Measurements from ENCODE around the gene MAP3K7.

The MAP3K7 gene

GRCh38 chr6:90483116-90483839 is 103.6 kb downstream of the MAP3K7 start:
- DNase-seq = no peak

- no peak for DNase-seq
Measured at GRCh38 chr6:90480666-90481065, 106.2 kb downstream of the MAP3K7 start.

DNA sequence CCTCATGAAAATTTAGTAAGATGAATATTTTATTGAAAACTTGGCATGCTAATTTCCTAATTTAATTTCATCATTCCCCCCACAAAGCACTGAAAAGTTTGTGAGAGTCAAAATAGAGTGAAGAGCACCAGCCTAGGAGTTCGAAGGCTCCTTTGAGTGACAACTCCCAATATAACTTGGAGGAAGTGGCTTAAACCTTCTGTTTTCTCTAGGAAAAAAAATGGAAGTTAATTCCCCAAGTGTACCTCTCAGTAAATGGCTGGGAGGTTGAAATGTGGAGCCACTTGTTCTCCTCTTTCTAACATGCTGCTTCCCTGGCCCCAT is 107.3 kb downstream of the MAP3K7 start:
- no peak for DNase-seq

GRCh38 chr6:90478789-90479602 is 107.9 kb downstream of the MAP3K7 start:
- DNase-seq = peak; percentile 87

DNA sequence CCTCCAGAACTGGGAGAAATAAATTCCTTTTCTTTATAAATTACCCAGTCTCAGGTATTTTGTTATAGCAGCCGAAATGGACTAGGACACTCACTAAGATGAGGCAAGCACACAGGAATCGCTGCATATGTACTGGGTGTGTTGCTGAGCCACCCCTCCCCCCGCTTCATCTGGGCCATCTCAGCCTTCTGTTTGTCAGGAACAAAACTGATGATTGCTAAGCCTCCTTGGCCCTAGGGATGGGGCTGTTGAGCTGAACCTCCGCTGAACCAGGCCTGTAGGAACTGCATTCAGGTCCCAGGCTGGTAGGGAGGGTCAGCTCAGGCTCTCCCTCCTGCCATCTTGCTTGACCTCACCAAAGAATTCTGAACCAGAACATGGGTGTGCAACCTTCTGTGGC is 108.6 kb downstream of the MAP3K7 start:
- DNase-seq = peak; percentile 16

DNA sequence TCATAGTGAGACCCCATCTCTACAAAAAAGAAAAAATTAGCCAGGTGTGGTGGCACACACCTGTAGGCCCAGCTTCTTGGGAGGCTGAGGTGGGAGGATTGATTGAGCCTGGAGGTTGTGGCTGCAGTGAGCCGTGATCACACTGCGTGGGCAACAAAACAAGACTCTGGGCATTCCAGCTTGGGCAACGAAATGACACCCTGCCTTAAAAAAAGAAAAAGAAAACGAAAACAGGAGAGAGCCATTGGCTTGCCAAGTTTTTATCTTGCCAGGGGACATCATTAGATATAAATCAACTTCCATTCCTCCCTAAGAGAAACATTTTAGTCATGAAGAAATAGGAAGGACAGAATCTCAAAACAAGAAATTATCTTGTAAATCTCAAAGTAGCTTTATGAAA is 109.5 kb downstream of the MAP3K7 start:
- no peak for DNase-seq

DNA sequence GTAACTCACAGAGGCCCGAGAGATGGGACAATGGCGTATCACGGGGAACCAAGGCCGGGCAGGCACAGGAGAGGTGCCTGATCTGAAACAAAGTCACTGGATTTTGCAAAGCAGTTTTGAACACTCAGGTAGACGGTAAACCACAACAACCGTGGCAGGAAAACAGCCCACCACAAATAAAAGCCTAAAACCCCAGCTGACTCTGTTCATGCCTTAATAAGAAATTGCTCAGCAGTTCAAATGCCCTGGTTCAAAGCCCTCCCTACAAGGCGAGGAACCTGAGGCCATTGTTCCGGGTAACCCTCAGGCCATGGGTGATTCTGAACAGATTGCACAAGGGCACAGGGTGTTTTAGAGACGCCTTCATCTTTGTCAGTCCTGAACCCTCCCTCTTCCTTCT is 114.2 kb downstream of the MAP3K7 start:
- no peak for DNase-seq

- no peak for DNase-seq
Measured at GRCh38 chr6:90471263-90471662, 115.6 kb downstream of the MAP3K7 start.

DNA sequence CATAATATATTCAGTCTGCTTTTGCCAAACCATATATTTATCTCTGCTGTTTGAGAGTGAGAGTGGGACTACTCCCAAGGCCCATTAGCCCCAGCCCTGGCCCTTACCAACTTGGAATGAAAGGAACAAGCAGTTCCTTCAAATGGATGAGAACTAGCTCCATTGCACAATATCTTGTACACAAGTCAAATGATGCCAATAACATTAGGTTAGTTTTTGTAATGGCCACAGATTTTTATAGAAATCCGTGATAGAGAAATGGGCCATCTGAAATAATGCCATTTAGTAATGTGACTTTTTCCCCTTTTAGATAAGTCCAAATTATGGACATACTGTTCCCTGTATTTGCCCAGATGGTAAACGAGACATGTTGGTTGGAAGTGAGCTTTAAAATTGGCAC is 117.0 kb downstream of the MAP3K7 start:
- no peak for DNase-seq

- no peak for DNase-seq
Measured at GRCh38 chr6:90468859-90469258, 118.0 kb downstream of the MAP3K7 start.

- no peak for DNase-seq
Measured at GRCh38 chr6:90468080-90468479, 118.8 kb downstream of the MAP3K7 start.

- DNase-seq = no peak
Measured at GRCh38 chr6:90467546-90467945, 119.3 kb downstream of the MAP3K7 start.

DNA sequence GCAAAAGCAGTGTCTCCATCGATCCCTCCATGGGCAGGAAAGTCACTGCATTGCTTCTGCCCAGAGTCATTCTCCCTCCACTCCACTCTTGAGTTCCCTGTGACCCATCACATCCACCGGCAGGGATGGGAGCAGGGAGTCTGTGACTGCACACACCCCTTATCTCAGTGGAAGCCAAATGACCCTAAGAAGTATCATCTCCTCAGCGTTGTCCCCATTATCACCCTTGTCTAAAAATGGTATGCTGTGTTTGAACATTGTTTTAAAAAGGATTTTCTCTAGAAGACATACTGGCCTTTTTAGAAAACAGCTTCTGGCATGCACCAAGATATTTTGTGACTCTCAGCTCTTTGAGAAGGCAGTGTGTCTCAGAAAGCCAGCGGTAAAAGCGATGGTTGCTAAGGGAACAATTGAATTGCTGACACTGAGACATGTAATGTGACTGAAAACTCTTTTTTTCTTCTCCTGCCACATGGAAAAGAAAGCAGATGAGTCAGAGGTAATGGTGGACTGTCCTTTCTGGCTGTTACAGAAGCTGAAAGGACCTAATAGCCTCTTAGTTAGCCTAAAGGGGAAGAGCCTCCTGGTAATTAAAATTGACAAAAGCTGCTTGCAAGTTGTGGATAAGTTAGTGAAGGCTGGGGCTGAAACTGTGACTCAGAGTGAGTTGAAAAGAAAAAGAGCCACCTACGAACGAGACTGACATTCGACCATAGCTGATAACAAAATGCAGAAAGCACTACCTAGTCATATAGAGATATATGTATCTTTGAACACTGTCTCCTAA is 120.5 kb downstream of the MAP3K7 start:
- DNase-seq = no peak

GRCh38 chr6:90465686-90466085 is 121.2 kb downstream of the MAP3K7 start:
- no peak for DNase-seq

DNA sequence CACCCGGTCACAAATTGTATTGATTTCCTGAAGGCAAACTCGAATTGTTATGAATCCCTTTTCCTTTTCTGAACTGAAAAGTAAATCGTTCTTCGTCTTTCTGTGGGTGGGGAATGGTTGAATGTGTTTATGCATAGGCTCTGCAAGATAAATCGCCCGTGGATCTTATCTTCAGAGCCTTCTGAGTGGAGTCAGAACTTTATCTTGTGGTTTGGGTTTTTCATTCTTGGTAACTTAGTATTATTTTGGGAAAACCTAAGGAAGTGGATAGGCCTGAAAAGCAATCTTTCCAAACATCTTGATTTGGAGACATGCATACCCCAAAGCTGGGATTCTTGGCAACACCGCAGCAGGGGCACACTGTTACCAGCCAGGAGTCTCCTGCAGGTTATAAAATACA is 122.4 kb downstream of the MAP3K7 start:
- no peak for DNase-seq

GRCh38 chr6:90463874-90464273 is 123.0 kb downstream of the MAP3K7 start:
- no peak for DNase-seq
